Mesothelial cell of epicardium (in vitro differentiated cells): ENCODE measurements around the gene KCNQ1OT1. TPM values are rescaled to one million over a fixed set of nuclear protein-coding genes. Genes with fewer than 3 reads are reported as not detected.
A peak's percentile ranks its signal among the peaks of the same experiment; 100 is the strongest.

ENCODE experiments used
- DNase-seq, 2 experiments: peaks; one replicate each; pipeline ENCODE4 v3.0.0; 2021; ENCODE audit warnings: low spot score in 2 of 2; ENCODE audit not compliant: unreplicated experiment in 2 of 2
- H3K27ac Mint-ChIP-seq: 2 replicates; pipeline ENCODE4 v1.8.0; 2021; ENCODE audit warnings: mixed read lengths
- H3K27me3 Mint-ChIP-seq: 2 replicates; pipeline ENCODE4 v1.8.0; 2021; ENCODE audit warnings: low read depth, mixed read lengths
- H3K36me3 Mint-ChIP-seq: 2 replicates; pipeline ENCODE4 v1.8.0; 2021; ENCODE audit warnings: mixed read lengths
- H3K4me1 Mint-ChIP-seq: 2 replicates; pipeline ENCODE4 v1.8.0; 2021; ENCODE audit warnings: mixed read lengths
- H3K4me3 Mint-ChIP-seq: 2 replicates; pipeline ENCODE4 v1.8.0; 2021; ENCODE audit warnings: mild to moderate bottlenecking, moderate library complexity, mixed read lengths
- H3K9me3 Mint-ChIP-seq: 2 replicates; pipeline ENCODE4 v1.8.0; 2021; ENCODE audit warnings: mixed read lengths
- CTCF ChIP-seq: fragments of 200-600 bp; sonication (generic); IDR thresholded peaks from one replicate; pipeline ENCODE4 v1.5.0; 2021; ENCODE audit warnings: antibody characterized with exemption; ENCODE audit not compliant: unreplicated experiment
- total RNA-seq: library from RNA; stranded (reverse); gene quantifications from 3 replicates; pipeline ENCODE4 v1.2.1, GENCODE V29; 2021

The KCNQ1OT1 gene
- total RNA-seq, 1 donor from 2014 or later, result 35.1 TPM

- TF ChIP-seq CTCF, result no peak
- Mint-ChIP-seq H3K27me3 (no peaks in the 10 kb centered on the region), H3K9me3 (peaks cover 44% of the 10 kb centered on the region), H3K27ac (no peak overlapping the region), H3K36me3 (peaks cover 76% of the 10 kb centered on the region), H3K4me1 (peaks cover 9% of the 10 kb centered on the region), H3K4me3 (no peak overlapping the region)
- no peak for DNase-seq
These were observed 39.3 kb downstream of the KCNQ1OT1 start for GRCh38 chr11:2660357-2660939.

- H3K4me1 Mint-ChIP-seq, result peaks cover 2% of the 10 kb centered on the region
- no peak overlapping the region for H3K27ac Mint-ChIP-seq
- no peak for DNase-seq
- peaks cover 52% of the 10 kb centered on the region for H3K9me3 Mint-ChIP-seq
- H3K36me3 Mint-ChIP-seq, result peaks cover 71% of the 10 kb centered on the region
- no peaks in the 10 kb centered on the region for H3K27me3 Mint-ChIP-seq
- TF ChIP-seq CTCF, result no peak
- no peak overlapping the region for H3K4me3 Mint-ChIP-seq
These were observed 42.0 kb downstream of the KCNQ1OT1 start for GRCh38 chr11:2657697-2658284.

- Mint-ChIP-seq H3K4me3 (no peak overlapping the region), H3K9me3 (peaks cover 49% of the 10 kb centered on the region), H3K4me1 (peaks cover 2% of the 10 kb centered on the region), H3K27ac (no peak overlapping the region), H3K36me3 (peaks cover 75% of the 10 kb centered on the region), H3K27me3 (no peaks in the 10 kb centered on the region)
- TF ChIP-seq CTCF, result no peak
- DNase-seq, result no peak
These were observed 42.9 kb downstream of the KCNQ1OT1 start for GRCh38 chr11:2656859-2657258.

- TF ChIP-seq CTCF, result no peak
- Mint-ChIP-seq H3K27me3 (no peaks in the 10 kb centered on the region), H3K36me3 (peaks cover 76% of the 10 kb centered on the region), H3K27ac (peak overlapping the region; percentile 47), H3K9me3 (peaks cover 50% of the 10 kb centered on the region), H3K4me1 (peaks cover 2% of the 10 kb centered on the region), H3K4me3 (no peak overlapping the region)
- DNase-seq, result no peak
These were observed 43.8 kb downstream of the KCNQ1OT1 start for GRCh38 chr11:2655834-2656622.

GRCh38 chr11:2655016-2655719, 44.6 kb downstream of the KCNQ1OT1 start:
- Mint-ChIP-seq H3K4me3 (no peak overlapping the region), H3K9me3 (peaks cover 49% of the 10 kb centered on the region), H3K27me3 (no peaks in the 10 kb centered on the region), H3K36me3 (peaks cover 76% of the 10 kb centered on the region), H3K27ac (no peak overlapping the region), H3K4me1 (peaks cover 5% of the 10 kb centered on the region)
- no peak for DNase-seq
- no peak for TF ChIP-seq CTCF
